HG03520 (cell line): ENCODE measurements around the gene SLAIN1.

Source experiments
- ATAC-seq: cut with Tn5 transposase; IDR thresholded peaks from one replicate; pipeline ENCODE4 v1.9.1; 2021; ENCODE audit warnings: mild to moderate bottlenecking, moderate library complexity; ENCODE audit not compliant: unreplicated experiment

SLAIN1 gene

GRCh38 chr13:77703408-77703807 lies 5.9 kb downstream of the SLAIN1 start:
- no peak for ATAC-seq

GRCh38 chr13:77714119-77714755 lies 16.8 kb downstream of the SLAIN1 start:
- ATAC-seq: no peak

- no peak for ATAC-seq
These were observed 17.9 kb downstream of the SLAIN1 start for GRCh38 chr13:77715233-77715891.

GRCh38 chr13:77716692-77717091 lies 19.2 kb downstream of the SLAIN1 start:
- no peak for ATAC-seq

GRCh38 chr13:77717508-77717907 lies 20.0 kb downstream of the SLAIN1 start:
- ATAC-seq: no peak

GRCh38 chr13:77719128-77719527 lies 21.6 kb downstream of the SLAIN1 start:
- ATAC-seq: no peak

- no peak for ATAC-seq
These were observed 23.5 kb downstream of the SLAIN1 start for GRCh38 chr13:77720988-77721387.

- peak; percentile 39 for ATAC-seq
These were observed 26.6 kb downstream of the SLAIN1 start for GRCh38 chr13:77724092-77724491.

GRCh38 chr13:77725071-77725470 lies 27.6 kb downstream of the SLAIN1 start:
- no peak for ATAC-seq

GRCh38 chr13:77728265-77729125 lies 31.0 kb downstream of the SLAIN1 start:
- no peak for ATAC-seq

GRCh38 chr13:77729502-77730221 lies 32.2 kb downstream of the SLAIN1 start:
- ATAC-seq: peak; percentile 99

GRCh38 chr13:77730572-77730971 lies 33.1 kb downstream of the SLAIN1 start:
- no peak for ATAC-seq

- no peak for ATAC-seq
These were observed 34.8 kb downstream of the SLAIN1 start for GRCh38 chr13:77732287-77732686.

GRCh38 chr13:77733674-77734073 lies 36.2 kb downstream of the SLAIN1 start:
- no peak for ATAC-seq

- peak; percentile 80 for ATAC-seq
These were observed 40.2 kb downstream of the SLAIN1 start for GRCh38 chr13:77737583-77738200.

GRCh38 chr13:77740097-77740735 lies 42.7 kb downstream of the SLAIN1 start:
- ATAC-seq: no peak

- ATAC-seq: no peak
These were observed 43.6 kb downstream of the SLAIN1 start for GRCh38 chr13:77740931-77741596.

- ATAC-seq: no peak
These were observed 44.1 kb downstream of the SLAIN1 start for GRCh38 chr13:77741597-77741972.

- no peak for ATAC-seq
These were observed 45.3 kb downstream of the SLAIN1 start for GRCh38 chr13:77742801-77743200.

- ATAC-seq: no peak
These were observed 48.3 kb downstream of the SLAIN1 start for GRCh38 chr13:77745784-77746183.
